GM21515 (cell line): ENCODE measurements around the gene GJA4.

ENCODE experiments used
- ATAC-seq: cut with Tn5 transposase; IDR thresholded peaks from one replicate; pipeline ENCODE4 v1.9.1; 2021; ENCODE audit not compliant: unreplicated experiment

Gene GJA4

GRCh38 chr1:34829250-34829649 is 36.5 kb downstream of the GJA4 start:
- ATAC-seq: no peak

- no peak for ATAC-seq
Measured at GRCh38 chr1:34831721-34832246, 39.0 kb downstream of the GJA4 start.

- no peak for ATAC-seq
Measured at GRCh38 chr1:34833711-34834110, 40.9 kb downstream of the GJA4 start.

- no peak for ATAC-seq
Measured at GRCh38 chr1:34839526-34840305, 46.9 kb downstream of the GJA4 start.

GRCh38 chr1:34840426-34840825 is 47.6 kb downstream of the GJA4 start:
- no peak for ATAC-seq

GRCh38 chr1:34842073-34842472 is 49.3 kb downstream of the GJA4 start:
- no peak for ATAC-seq

- ATAC-seq: no peak
Measured at GRCh38 chr1:34842952-34843371, 50.2 kb downstream of the GJA4 start.

- ATAC-seq: no peak
Measured at GRCh38 chr1:34843392-34844251, 50.8 kb downstream of the GJA4 start.

GRCh38 chr1:34844252-34844634 is 51.4 kb downstream of the GJA4 start:
- no peak for ATAC-seq
